Heart right ventricle (tissue), 16 donors: ENCODE data around the gene KCNMA1. TPM values are rescaled to one million over a fixed set of nuclear protein-coding genes. Genes with fewer than 3 reads are reported as not detected.

Experiments
- ATAC-seq, 8 donors: fragments of 200-7000 bp; cut with Tn5 transposase; one replicate each; pipeline ENCODE4 v1.9.1; 2020; ENCODE audit warnings: mild to moderate bottlenecking in 8 of 8, moderate library complexity in 8 of 8, moderate number of reproducible peaks in 1 of 8
- DNase-seq, 2 donors: peaks; one replicate each; pipeline ENCODE4 v3.0.0-alpha.2; 2020
- H3K27ac ChIP-seq, 10 donors: fragments of 200-600 bp; sonication (generic) in 2 of 10; one replicate each; pipeline versions ENCODE4 v1.5.0 to v1.8.0; 2020 to 2022; ENCODE audit warnings: mild to moderate bottlenecking in 3 of 10
- H3K27me3 ChIP-seq, 7 donors: fragments of 200-600 bp; one replicate each; pipeline ENCODE4 v1.8.0; 2021 to 2022; ENCODE audit warnings: mild to moderate bottlenecking in 2 of 7
- H3K36me3 ChIP-seq, 9 donors: fragments of 200-600 bp; sonication (generic) in 1 of 9; one replicate each; pipeline versions ENCODE4 v1.5.0 to v1.8.0; 2020 to 2022; ENCODE audit warnings: mild to moderate bottlenecking in 2 of 9
- H3K4me1 ChIP-seq, 9 donors: fragments of 200-600 bp; sonication (generic) in 1 of 9; one replicate each; pipeline versions ENCODE4 v1.5.0 to v1.8.0; 2020 to 2022; ENCODE audit warnings: mild to moderate bottlenecking in 4 of 9
- H3K4me3 ChIP-seq, 10 donors: fragments of 200-600 bp; sonication (generic) in 2 of 10; one replicate each; pipeline versions ENCODE4 v1.5.0 to v1.8.0; 2020 to 2022; ENCODE audit warnings: mild to moderate bottlenecking in 7 of 10, moderate library complexity in 2 of 10
- H3K9me3 ChIP-seq, 11 donors: fragments of 200-600 bp in 10 of 11; sonication (generic) in 2 of 11; one replicate each; pipeline versions ENCODE4 v1.5.0 to v1.8.0; 2013 to 2022; ENCODE audit warnings: mild to moderate bottlenecking in 2 of 11, control low read depth in 1 of 11, moderate library complexity in 1 of 11
- CTCF ChIP-seq, 9 donors: fragments of 200-600 bp; sonication (generic) in 2 of 9; IDR thresholded peaks; one replicate each; pipeline versions ENCODE4 v1.5.0 to v1.8.0; 2021 to 2022; ENCODE audit warnings: antibody characterized with exemption in 9 of 9, mild to moderate bottlenecking in 5 of 9, moderate library complexity in 1 of 9
- WGBS, 2 donors: extraction: QIAGEN DNeasy Blood & Tissue Kit; methylation state at CpG; one replicate each; pipeline ENCODE4 v1.1.7; 2013; ENCODE audit warnings: inconsistent platforms in 1 of 2; 5-methylcytosine and 5-hydroxymethylcytosine counted together
- intact Hi-C, 10 donors: fragments of 100-400 bp; cut with DNase I; formaldehyde crosslinking; loops; one replicate each; pipeline versions ENCODE4 v1.11.1 to v1.14.2; 2022
- polyA plus RNA-seq, 2 donors: library from polyadenylated mRNA; stranded (reverse); fragments of 200-250 nt; gene quantifications; one replicate each; pipeline ENCODE4 v1.2.3, GENCODE V29; 2013
- total RNA-seq, 10 donors: library from RNA; stranded (reverse); fragmentation: NEBNext Ultra II Directional in 3 of 10; extraction: Animal tissue kit (Norgen Biotek cat#: 25700) in 3 of 10; gene quantifications; one replicate each; pipeline versions ENCODE4 v1.2.1 to v1.2.4, GENCODE V29; 2021 to 2023
- donor health status: Arrhythmogenic right ventricular cardiomyopathy.
- donor health status: ischemic (EF 13 %, LVEDD 7.1; RV severe dilation, severe dysfunction).
- donor health status: healthy with polysubstance abuse.
- donor health status: DM: no; HTN: yes; CAD: no.
- donor health status: DM: no; HTN: no; CAD: no.
- donor health status: ischemic (EF 25% LVEDD 6.9; RV normal size, moderate dysfunction).
- donor health status: ischemic (EF 25% LVEDD 5.7; RV mildly dilated, moderate dysfunction).
- donor health status: healthy.
- donor health status: DM: yes; HTN: yes; CAD: no.
- donor health status: Ischemic cardiomyopathy.
- donor health status: ischemic (EF 35%, LVEDD 5.7; RV mildly dilated, moderate dysfunction).
- donor health status: nonischemic (EF 11% LVEDD 7.7; RV severe dilation, severe dysfunction).
- donor health status: DM: yes; HTN: yes; CAD: no.
- donor health status: PGD.
- donor health status: ischemic (EF 29% LVEDD 5.4; RV normal size, mild dysfunction).
- donor health status: nonischemic (EF 23%, LVEDD 6.1; RV moderate dilation, normal function).

Gene KCNMA1
- total and polyA plus RNA-seq, 12 donors, result 0.59 to 5.3 (median 1.6) TPM

- intact Hi-C loops, result no loop called here
- no peak overlapping the region for H3K4me3 ChIP-seq
- no peak for ATAC-seq
- TF ChIP-seq CTCF (IDR thresholded peaks at IDR 0.05), result no peak
- no peaks in the 10 kb centered on the region for H3K36me3 ChIP-seq
- peaks cover 0 to 3% (median 0%) of the 10 kb centered on the region in 7 donors for H3K27me3 ChIP-seq
- whole genome bisulfite sequencing, 2 donors, result 96 to 100% methylated on average over 1 of the region's 1 CpG
- no peak overlapping the region for H3K27ac ChIP-seq
- H3K4me1 ChIP-seq, result no peaks in the 10 kb centered on the region
- no peaks in the 10 kb centered on the region for H3K9me3 ChIP-seq
- DNase-seq, result no peak
These were observed 489.7 kb downstream of the KCNMA1 start for GRCh38 chr10:77147871-77148270.

- no peak for ATAC-seq
These were observed 490.8 kb downstream of the KCNMA1 start for GRCh38 chr10:77146712-77147336.

GRCh38 chr10:77144656-77145055 is 493.0 kb downstream of the KCNMA1 start:
- intact Hi-C loops, result no loop called here
- DNase-seq (no peak), ATAC-seq (no peak)
- WGBS, 2 donors, result 73 to 79% methylated on average over 3 of the region's 3 CpGs
- Histone ChIP-seq H3K36me3 (no peaks in the 10 kb centered on the region), H3K27me3 (peaks cover 0 to 6% (median 0%) of the 10 kb centered on the region in 7 donors), H3K4me1 (no peaks in the 10 kb centered on the region), H3K9me3 (no peaks in the 10 kb centered on the region), H3K27ac (no peak overlapping the region), H3K4me3 (no peak overlapping the region)
- TF ChIP-seq CTCF (IDR thresholded peaks at IDR 0.05), result no peak

More at GRCh38 chr10:77146712-77147336, 490.8 kb downstream of the KCNMA1 start:
- Histone ChIP-seq H3K27ac (no peak overlapping the region), H3K36me3 (no peaks in the 10 kb centered on the region), H3K4me3 (no peak overlapping the region), H3K4me1 (no peaks in the 10 kb centered on the region), H3K9me3 (no peaks in the 10 kb centered on the region), H3K27me3 (peaks cover 0 to 3% (median 0%) of the 10 kb centered on the region in 7 donors)
- intact Hi-C loops, result no loop called here
- DNase-seq, result no peak
- no peak for TF ChIP-seq CTCF (IDR thresholded peaks at IDR 0.05)
- 58 to 63% methylated on average over 5 of the region's 5 CpGs for WGBS, 2 donors

- no peaks in the 10 kb centered on the region for H3K4me1 ChIP-seq
- intact Hi-C loops, result no loop called here
- peaks cover 0 to 6% (median 0%) of the 10 kb centered on the region in 7 donors for H3K27me3 ChIP-seq
- TF ChIP-seq CTCF (IDR thresholded peaks at IDR 0.05), result no peak
- 84 to 89% methylated on average over 6 of the region's 6 CpGs for WGBS, 2 donors
- H3K9me3 ChIP-seq, result no peaks in the 10 kb centered on the region
- no peak overlapping the region for H3K4me3 ChIP-seq
- H3K36me3 ChIP-seq, result no peaks in the 10 kb centered on the region
- DNase-seq (no peak), ATAC-seq (no peak)
- no peak overlapping the region for H3K27ac ChIP-seq
These were observed 498.1 kb downstream of the KCNMA1 start for GRCh38 chr10:77139252-77140160.
